ENCODE measurements around the gene SERPING1. TPM values are rescaled to one million over a fixed set of nuclear protein-coding genes. Genes with fewer than 3 reads are reported as not detected.

Gene SERPING1
- polyA plus RNA-seq, 1 donor (not counting 4 experiments of a cell fraction or from before 2014, with no cell fraction given) = 12.8 TPM

DNA sequence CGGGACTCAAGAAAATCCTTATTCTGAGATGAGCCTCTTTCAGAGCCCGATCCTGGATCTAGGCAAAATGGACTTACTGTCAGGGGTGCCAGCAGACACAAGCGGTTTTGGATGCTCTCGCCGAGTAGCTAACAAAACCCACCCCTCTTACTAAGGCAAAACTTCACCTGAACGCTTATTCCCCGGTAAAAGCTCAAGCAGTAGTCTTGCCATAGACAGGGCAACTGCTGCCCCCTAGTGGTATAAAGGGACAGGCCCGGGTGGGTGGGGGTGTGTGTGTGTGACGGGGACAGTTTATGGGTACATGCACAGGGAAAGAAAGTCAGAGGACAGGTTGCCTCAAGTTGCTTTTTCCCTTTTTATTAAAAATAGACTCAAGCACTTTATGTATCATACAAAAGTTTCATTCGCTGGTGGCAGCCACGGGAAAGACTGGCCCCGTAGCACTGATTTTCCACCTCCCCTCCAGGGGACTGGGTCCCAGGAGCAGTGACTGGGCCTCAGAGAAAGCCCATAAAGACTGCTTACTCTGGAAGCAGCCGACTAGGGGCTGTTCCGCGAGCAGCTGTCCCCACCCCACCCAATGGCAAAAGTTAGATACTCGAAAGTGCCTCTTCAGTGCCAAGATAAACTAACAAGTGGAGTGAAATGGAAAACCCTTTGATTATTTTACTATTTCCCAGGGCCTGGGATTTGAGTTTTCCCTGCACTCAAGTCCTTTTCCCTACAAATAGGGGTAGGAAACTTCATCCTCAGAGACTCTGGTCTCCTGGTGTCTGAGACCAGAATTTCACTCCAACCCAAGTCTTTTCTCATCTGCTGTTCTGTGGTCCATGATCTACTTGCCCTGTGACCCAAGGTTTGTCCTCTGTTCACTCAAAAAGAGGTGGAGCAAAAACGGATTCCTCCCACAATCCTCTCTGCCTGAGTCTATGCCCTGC lies 47.5 kb downstream of the SERPING1 start:
- Histone ChIP-seq H2AFZ (ENCODE audit: control insufficient read depth, low read length) (no peak overlapping the region), H3K9me1 (ENCODE audit: control insufficient read depth, extremely low read depth, insufficient read depth, low read length) (no peaks in the 10 kb centered on the region), H3K9me3 (ENCODE audit: control insufficient read depth, low read depth, low read length) (no peaks in the 10 kb centered on the region), H3K4me1 (ENCODE audit: control insufficient read depth, extremely low read depth, insufficient read depth, low read length) (peaks cover 48% of the 10 kb centered on the region), H3K79me2 (ENCODE audit: control insufficient read depth, insufficient read depth, low read length) (peaks cover 14% of the 10 kb centered on the region), H3K27me3 (ENCODE audit: control insufficient read depth, extremely low read depth, insufficient read depth, low read length) (peaks cover 31% of the 10 kb centered on the region), H3K4me3 (ENCODE audit: control insufficient read depth in 2 of 3, extremely low read depth in 1 of 3, insufficient read depth in 2 of 3, low read depth in 1 of 3, low read length in 3 of 3) (no peak overlapping the region), H3K9ac (ENCODE audit: control insufficient read depth, extremely low read depth, insufficient read depth, low read length) (no peak overlapping the region), H3K36me3 (ENCODE audit: control insufficient read depth in 2 of 2, extremely low read depth in 1 of 2, insufficient read depth in 2 of 2, low read length in 2 of 2) (peaks cover 4 to 13% of the 10 kb centered on the region in 2 experiments), H3K4me2 (ENCODE audit: control insufficient read depth, extremely low read depth, insufficient read depth, low read depth, low read length) (no peak overlapping the region), H3K27ac (ENCODE audit: control insufficient read depth, insufficient read depth, low read length) (no peak overlapping the region), H4K20me1 (ENCODE audit: control insufficient read depth, extremely low read depth, insufficient read depth, low read length) (peaks cover 20% of the 10 kb centered on the region)
- DNase-seq (ENCODE audit: low read depth, low spot score) = peak; percentile 59
- dilution Hi-C loops (cut with MboI; ENCODE audit: extremely low pct_ligation_motif_present, low sequenced_read_pairs) = no loop called here
- TF ChIP-seq, protein P1, sequence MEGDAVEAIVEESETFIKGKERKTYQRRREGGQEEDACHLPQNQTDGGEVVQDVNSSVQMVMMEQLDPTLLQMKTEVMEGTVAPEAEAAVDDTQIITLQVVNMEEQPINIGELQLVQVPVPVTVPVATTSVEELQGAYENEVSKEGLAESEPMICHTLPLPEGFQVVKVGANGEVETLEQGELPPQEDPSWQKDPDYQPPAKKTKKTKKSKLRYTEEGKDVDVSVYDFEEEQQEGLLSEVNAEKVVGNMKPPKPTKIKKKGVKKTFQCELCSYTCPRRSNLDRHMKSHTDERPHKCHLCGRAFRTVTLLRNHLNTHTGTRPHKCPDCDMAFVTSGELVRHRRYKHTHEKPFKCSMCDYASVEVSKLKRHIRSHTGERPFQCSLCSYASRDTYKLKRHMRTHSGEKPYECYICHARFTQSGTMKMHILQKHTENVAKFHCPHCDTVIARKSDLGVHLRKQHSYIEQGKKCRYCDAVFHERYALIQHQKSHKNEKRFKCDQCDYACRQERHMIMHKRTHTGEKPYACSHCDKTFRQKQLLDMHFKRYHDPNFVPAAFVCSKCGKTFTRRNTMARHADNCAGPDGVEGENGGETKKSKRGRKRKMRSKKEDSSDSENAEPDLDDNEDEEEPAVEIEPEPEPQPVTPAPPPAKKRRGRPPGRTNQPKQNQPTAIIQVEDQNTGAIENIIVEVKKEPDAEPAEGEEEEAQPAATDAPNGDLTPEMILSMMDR (optimal IDR thresholded peaks at IDR 0.05 in 1 of 3, IDR thresholded peaks at IDR 0.05 in 1 of 3, conservative IDR thresholded peaks at IDR 0.05 in 1 of 3; ENCODE audit: extremely low read depth in 1 of 3, insufficient read depth in 2 of 3, low read length in 3 of 3) = peak; percentile 56 to 93 (median 89)
- no peak for TF ChIP-seq EZH2 (IDR thresholded peaks at IDR 0.05; ENCODE audit: low read length)
- FAIRE-seq = peak; percentile 20

DNA sequence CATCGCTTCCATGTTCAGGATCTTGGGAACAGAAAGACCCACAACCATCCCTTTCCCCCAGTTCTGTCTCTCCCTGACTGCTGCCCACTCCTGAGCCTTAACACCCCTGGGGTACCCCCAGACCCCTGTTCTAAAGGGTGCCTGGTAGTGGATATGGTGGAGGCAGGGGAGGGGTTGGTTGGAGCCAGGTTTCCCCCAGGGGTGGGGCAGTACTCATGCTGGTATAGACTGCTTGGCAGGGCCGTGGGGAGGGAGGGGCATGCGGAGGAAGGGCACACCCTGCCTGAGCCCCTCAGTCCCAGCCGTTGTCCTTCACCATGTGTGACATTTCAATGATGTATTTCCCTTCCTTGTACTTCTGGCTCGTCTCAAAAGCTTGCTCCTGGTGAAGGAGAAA lies 48.2 kb downstream of the SERPING1 start:
- Histone ChIP-seq H3K4me3 (ENCODE audit: control insufficient read depth in 2 of 3, extremely low read depth in 1 of 3, insufficient read depth in 2 of 3, low read depth in 1 of 3, low read length in 3 of 3) (no peak overlapping the region), H3K27me3 (ENCODE audit: control insufficient read depth, extremely low read depth, insufficient read depth, low read length) (peaks cover 32% of the 10 kb centered on the region), H3K27ac (ENCODE audit: control insufficient read depth, insufficient read depth, low read length) (no peak overlapping the region), H3K9me3 (ENCODE audit: control insufficient read depth, low read depth, low read length) (no peaks in the 10 kb centered on the region), H2AFZ (ENCODE audit: control insufficient read depth, low read length) (no peak overlapping the region), H3K4me1 (ENCODE audit: control insufficient read depth, extremely low read depth, insufficient read depth, low read length) (peaks cover 44% of the 10 kb centered on the region), H3K79me2 (ENCODE audit: control insufficient read depth, insufficient read depth, low read length) (peaks cover 8% of the 10 kb centered on the region), H3K9me1 (ENCODE audit: control insufficient read depth, extremely low read depth, insufficient read depth, low read length) (no peaks in the 10 kb centered on the region), H3K36me3 (ENCODE audit: control insufficient read depth in 2 of 2, extremely low read depth in 1 of 2, insufficient read depth in 2 of 2, low read length in 2 of 2) (peaks cover 3 to 8% of the 10 kb centered on the region in 2 experiments), H3K9ac (ENCODE audit: control insufficient read depth, extremely low read depth, insufficient read depth, low read length) (no peak overlapping the region), H4K20me1 (ENCODE audit: control insufficient read depth, extremely low read depth, insufficient read depth, low read length) (peaks cover 19% of the 10 kb centered on the region), H3K4me2 (ENCODE audit: control insufficient read depth, extremely low read depth, insufficient read depth, low read depth, low read length) (no peak overlapping the region)
- TF ChIP-seq EZH2 (IDR thresholded peaks at IDR 0.05; ENCODE audit: low read length) = no peak
- TF ChIP-seq, protein P1 (optimal IDR thresholded peaks at IDR 0.05 in 1 of 3, IDR thresholded peaks at IDR 0.05 in 1 of 3, conservative IDR thresholded peaks at IDR 0.05 in 1 of 3; ENCODE audit: extremely low read depth in 1 of 3, insufficient read depth in 2 of 3, low read length in 3 of 3) = no peak
- dilution Hi-C loops (cut with MboI; ENCODE audit: extremely low pct_ligation_motif_present, low sequenced_read_pairs) = no loop called here
- no peak for DNase-seq (ENCODE audit: low read depth, low spot score)
- no peak for FAIRE-seq

All from keratinocyte (primary cell).